PC-9 (cell line): ENCODE results near the gene PDE4D. TPM values are rescaled to one million over a fixed set of nuclear protein-coding genes. Genes with fewer than 3 reads are reported as not detected.

Experiments used
- BruUV-seq: library from RNA; stranded (reverse); fragments of 400-500 nt; replicated peaks from 2 replicates; lab custom pipeline; 2021; lab: Mats Ljungman, UMichigan
- CTCF ChIA-PET: fragments of 300-600 bp; sonication (Branson Sonifier 250); formaldehyde crosslinking; loops from one replicate; lab custom pipeline; 2022; ENCODE audit warnings: antibody characterized with exemption; lab: Charles Lee
- POLR2A ChIA-PET: fragments of 300-600 bp; sonication (Branson Sonifier 250); formaldehyde crosslinking; loops from one replicate; lab custom pipeline; 2022; ENCODE audit warnings: antibody characterized with exemption; ENCODE audit not compliant: unreplicated experiment; lab: Charles Lee
- DNase-seq, 2 experiments: peaks; one replicate each; pipeline versions ENCODE4 v3.0.0 to v3.0.0-alpha.2; 2015 to 2022; ENCODE audit warnings: mixed read lengths in 1 of 2
- H2AFZ ChIP-seq: fragments of 200-600 bp; sonication (generic); 2 replicates; pipeline ENCODE4 v1.8.1; 2017; ENCODE audit warnings: antibody characterized with exemption
- H3F3A ChIP-seq: fragments of 200-600 bp; sonication (generic); 2 replicates; pipeline ENCODE4 v1.8.1; 2017; ENCODE audit warnings: antibody characterized with exemption, mild to moderate bottlenecking, low read depth; ENCODE audit not compliant: insufficient read depth
- H3K27ac ChIP-seq: fragments of 200-600 bp; sonication (generic); 2 replicates; pipeline ENCODE4 v1.6.1; 2016; ENCODE audit warnings: mixed run types
- H3K27me3 ChIP-seq: fragments of 200-600 bp; sonication (generic); 2 replicates; pipeline ENCODE4 v1.6.1; 2016; ENCODE audit warnings: low read depth, mixed run types; ENCODE audit not compliant: insufficient read depth
- H3K36me3 ChIP-seq: fragments of 200-600 bp; sonication (generic); 2 replicates; pipeline ENCODE4 v1.6.1; 2016; ENCODE audit warnings: low read depth, mixed run types
- H3K4me1 ChIP-seq: fragments of 200-600 bp; sonication (generic); replicated peaks from 2 replicates; pipeline ENCODE4 v1.6.1; 2016; ENCODE audit warnings: mixed run types; ENCODE audit not compliant: insufficient read depth
- H3K4me2 ChIP-seq: fragments of 200-600 bp; sonication (generic); 2 replicates; pipeline ENCODE4 v1.6.1; 2017; ENCODE audit warnings: mixed run types
- H3K4me3 ChIP-seq: fragments of 200-600 bp; sonication (generic); 2 replicates; pipeline ENCODE4 v1.6.1; 2016; ENCODE audit warnings: mixed run types
- H3K79me2 ChIP-seq: fragments of 200-600 bp; sonication (generic); 2 replicates; pipeline ENCODE4 v1.6.1; 2017; ENCODE audit warnings: low read depth, mixed run types
- H3K9me2 ChIP-seq: fragments of 200-600 bp; sonication (generic); 2 replicates; pipeline ENCODE4 v1.8.1; 2017; ENCODE audit warnings: mild to moderate bottlenecking; ENCODE audit not compliant: insufficient read depth
- H3K9me3 ChIP-seq: fragments of 200-600 bp; sonication (generic); 2 replicates; pipeline ENCODE4 v1.8.1; 2016; ENCODE audit warnings: low read depth; ENCODE audit not compliant: insufficient read depth
- H4K20me1 ChIP-seq: fragments of 200-600 bp; sonication (generic); 2 replicates; pipeline ENCODE4 v1.8.1; 2017; ENCODE audit not compliant: insufficient read depth
- CTCF ChIP-seq: fragments of 200-600 bp; sonication (generic); conservative IDR thresholded peaks from 2 replicates; pipeline ENCODE4 v1.6.1; 2017; ENCODE audit warnings: mixed run types, antibody characterized with exemption, mild to moderate bottlenecking, moderate library complexity
- EZH2 ChIP-seq: fragments of 200-600 bp; sonication (generic); IDR thresholded peaks from 2 replicates; pipeline ENCODE4 v1.8.0; 2017; ENCODE audit warnings: antibody characterized with exemption, low read depth
- intact Hi-C: fragments of 100-400 bp; cut with micrococcal nuclease; formaldehyde crosslinking; loops from one replicate; pipeline ENCODE4 v1.10.0; 2022; ENCODE audit not compliant: unreplicated experiment
- total RNA-seq: library from RNA; stranded (reverse); gene quantifications from 2 replicates; pipeline ENCODE4 v1.2.3, GENCODE V29; 2021

PDE4D gene
- total RNA-seq, 1 experiment from 2014 or later = 9.8 TPM

- Histone ChIP-seq H3K4me2 (no peak overlapping the region), H2AFZ (no peak overlapping the region), H3K36me3 (no peaks in the 10 kb centered on the region), H3K9me2 (no peaks in the 10 kb centered on the region), H3F3A (no peaks in the 10 kb centered on the region), H3K79me2 (no peaks in the 10 kb centered on the region), H3K27me3 (no peaks in the 10 kb centered on the region), H3K4me1 (no peaks in the 10 kb centered on the region), H4K20me1 (no peaks in the 10 kb centered on the region), H3K27ac (no peak overlapping the region), H3K9me3 (no peaks in the 10 kb centered on the region), H3K4me3 (no peak overlapping the region)
- ChIA-PET POLR2A (no interaction called here), CTCF (interaction anchor here (0.6 kb wide), 1 partner anchor 544 kb away, joined by 3 read pairs; no protein-coding TSS in a partner anchor)
- TF ChIP-seq CTCF = no peak
- TF ChIP-seq EZH2 = no peak
- no TSS peak for BruUV-seq
- intact Hi-C loops = no loop called here
- no peak for DNase-seq
These were observed 28.7 kb upstream of the PDE4D start for GRCh38 chr5:59922220-59922619.

- Histone ChIP-seq H3F3A (no peaks in the 10 kb centered on the region), H3K4me1 (no peaks in the 10 kb centered on the region), H3K79me2 (no peaks in the 10 kb centered on the region), H2AFZ (no peak overlapping the region), H3K27ac (no peak overlapping the region), H3K27me3 (no peaks in the 10 kb centered on the region), H3K9me2 (no peaks in the 10 kb centered on the region), H3K9me3 (no peaks in the 10 kb centered on the region), H3K36me3 (no peaks in the 10 kb centered on the region), H3K4me3 (no peak overlapping the region), H4K20me1 (no peaks in the 10 kb centered on the region), H3K4me2 (no peak overlapping the region)
- ChIA-PET CTCF (interaction anchor here (0.6 kb wide), 1 partner anchor 543 kb away, joined by 3 read pairs; no protein-coding TSS in a partner anchor), POLR2A (no interaction called here)
- no TSS peak for BruUV-seq
- no peak for DNase-seq
- TF ChIP-seq CTCF (no peak), EZH2 (no peak)
- intact Hi-C loops = no loop called here
These were observed 28.3 kb upstream of the PDE4D start for GRCh38 chr5:59921816-59922215.

GRCh38 chr5:59919484-59919883 is 26.0 kb upstream of the PDE4D start:
- Histone ChIP-seq H3K4me1 (no peaks in the 10 kb centered on the region), H3K27me3 (no peaks in the 10 kb centered on the region), H3K4me3 (no peak overlapping the region), H3K4me2 (no peak overlapping the region), H3K79me2 (no peaks in the 10 kb centered on the region), H3K9me2 (no peaks in the 10 kb centered on the region), H4K20me1 (no peaks in the 10 kb centered on the region), H3K27ac (no peak overlapping the region), H2AFZ (no peak overlapping the region), H3K36me3 (no peaks in the 10 kb centered on the region), H3K9me3 (no peaks in the 10 kb centered on the region), H3F3A (no peaks in the 10 kb centered on the region)
- TF ChIP-seq CTCF = no peak
- TF ChIP-seq EZH2 = no peak
- CTCF ChIA-PET = no interaction called here
- no TSS peak for BruUV-seq
- POLR2A ChIA-PET = no interaction called here
- no peak for DNase-seq
- intact Hi-C loops = no loop called here
